Activated T-helper 1 cell treated with Interleukin-2 at 50 U/mL for 16 hours (primary cell): Measurements from ENCODE around the gene ATP6V1A.
"Not testable (repeated sequence)": the region's sequence is repeated elsewhere in the genome, so short reads cannot be mapped to it uniquely, and the experiment has no call there.

Experiments used
- DNase-seq: peaks from one replicate; pipeline ENCODE4 v3.0.0-alpha.2; 2020; ENCODE audit warnings: low read depth

Gene ATP6V1A

GRCh38 chr3:113829576-113830354 is 82.9 kb downstream of the ATP6V1A start:
- DNase-seq: no peak

GRCh38 chr3:113831103-113831355 is 84.2 kb downstream of the ATP6V1A start:
- DNase-seq: no peak

GRCh38 chr3:113832477-113833164 is 85.8 kb downstream of the ATP6V1A start:
- DNase-seq: no peak

- DNase-seq: no peak
These were observed 88.1 kb downstream of the ATP6V1A start for GRCh38 chr3:113834983-113835382.

GRCh38 chr3:113838631-113839209 is 91.9 kb downstream of the ATP6V1A start, which contains the start of gene GRAMD1C:
GRAMD1C (plus strand) TSS chr3:113838788; CDS start chr3:113838910, 122 bp downstream.
- peak; percentile 73 for DNase-seq

GRCh38 chr3:113839551-113839950 is 92.7 kb downstream of the ATP6V1A start:
- DNase-seq: no peak

- DNase-seq: no peak
These were observed 97.9 kb downstream of the ATP6V1A start for GRCh38 chr3:113844622-113845222.

- no peak for DNase-seq
These were observed 100.4 kb downstream of the ATP6V1A start for GRCh38 chr3:113847247-113847646.

- no peak for DNase-seq
These were observed 101.0 kb downstream of the ATP6V1A start for GRCh38 chr3:113847664-113848461.

GRCh38 chr3:113849071-113849470 is 102.2 kb downstream of the ATP6V1A start:
- DNase-seq: not testable (repeated sequence)

GRCh38 chr3:113849841-113850240 is 103.0 kb downstream of the ATP6V1A start:
- DNase-seq: not testable (repeated sequence)

GRCh38 chr3:113850391-113850790 is 103.6 kb downstream of the ATP6V1A start:
- not testable (repeated sequence) for DNase-seq

GRCh38 chr3:113852506-113852905 is 105.7 kb downstream of the ATP6V1A start:
- no peak for DNase-seq
